Stimulated activated CD4-positive, alpha-beta T cell treated with anti-CD3 and anti-CD28 coated beads, Interleukin-4, amount 100 ng/mL, for 24 hours (primary cell): ENCODE results near the gene CSN1S1.
A peak's percentile ranks its signal among the peaks of the same experiment; 100 is the strongest.
"Not testable (repeated sequence)": the region's sequence is repeated elsewhere in the genome, so short reads cannot be mapped to it uniquely, and the experiment has no call there.

Source experiments
- DNase-seq: peaks from one replicate; pipeline ENCODE4 v3.0.0-alpha.2; 2020

CSN1S1 gene

GRCh38 chr4:69930768-69931167, at the start of gene CSN1S1:
CSN1S1 (plus strand) TSS chr4:69931068; CDS start chr4:69932556, 1,488 bp downstream.
- no peak for DNase-seq

- DNase-seq, result peak; percentile 15
Observed at GRCh38 chr4:69881173-69881773, 49.6 kb upstream of the CSN1S1 start.

GRCh38 chr4:69882150-69882549, 48.7 kb upstream of the CSN1S1 start:
- DNase-seq, result no peak

GRCh38 chr4:69888336-69888735, 42.5 kb upstream of the CSN1S1 start:
- no peak for DNase-seq

- DNase-seq, result no peak
Observed at GRCh38 chr4:69894186-69894585, 36.7 kb upstream of the CSN1S1 start.

DNA sequence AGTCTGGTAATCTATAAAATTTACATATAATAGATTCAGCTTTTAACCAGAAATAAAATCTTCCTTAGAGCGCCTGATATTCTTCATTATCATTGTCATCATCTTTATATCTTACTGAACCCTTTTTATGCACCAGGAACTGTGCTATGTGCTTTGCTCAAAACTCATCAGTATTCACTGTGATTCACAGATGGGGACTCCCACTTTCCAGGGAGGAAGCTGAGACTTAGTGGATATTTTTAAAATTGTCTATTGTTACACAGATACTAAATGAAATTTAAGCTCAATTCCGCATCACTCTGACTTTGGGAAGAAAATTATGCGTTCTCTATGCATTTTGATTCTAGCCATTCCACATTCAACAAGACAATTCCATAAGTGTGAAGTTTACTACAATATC, 36.1 kb upstream of the CSN1S1 start:
- DNase-seq, result no peak

DNA sequence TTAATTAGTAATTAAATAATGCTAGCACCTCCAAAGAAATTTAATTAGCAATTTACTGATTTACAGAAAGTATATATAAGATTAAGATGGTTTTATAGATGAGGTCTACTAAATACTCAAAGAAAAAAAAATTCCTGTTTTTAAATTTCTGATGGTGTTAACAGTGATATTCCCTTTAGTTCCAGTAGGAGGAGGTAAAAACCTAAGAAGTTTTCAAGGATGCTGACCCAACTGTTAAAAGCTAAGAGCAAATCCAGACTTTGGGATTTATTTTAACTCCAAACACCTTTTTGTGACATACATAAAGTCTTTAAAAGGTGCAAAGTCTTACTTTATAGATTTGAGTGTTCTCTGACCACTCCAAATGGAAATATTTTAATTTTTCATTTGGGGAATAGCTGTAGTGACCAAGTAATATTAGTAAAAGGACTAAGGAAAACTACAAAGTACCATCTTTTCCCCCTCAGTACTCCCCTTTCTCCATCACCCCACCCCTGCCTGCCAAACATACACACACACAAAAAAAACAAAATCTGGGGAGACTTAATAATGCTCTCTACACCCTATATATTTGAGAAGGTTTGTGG, 34.2 kb upstream of the CSN1S1 start:
- no peak for DNase-seq

DNA sequence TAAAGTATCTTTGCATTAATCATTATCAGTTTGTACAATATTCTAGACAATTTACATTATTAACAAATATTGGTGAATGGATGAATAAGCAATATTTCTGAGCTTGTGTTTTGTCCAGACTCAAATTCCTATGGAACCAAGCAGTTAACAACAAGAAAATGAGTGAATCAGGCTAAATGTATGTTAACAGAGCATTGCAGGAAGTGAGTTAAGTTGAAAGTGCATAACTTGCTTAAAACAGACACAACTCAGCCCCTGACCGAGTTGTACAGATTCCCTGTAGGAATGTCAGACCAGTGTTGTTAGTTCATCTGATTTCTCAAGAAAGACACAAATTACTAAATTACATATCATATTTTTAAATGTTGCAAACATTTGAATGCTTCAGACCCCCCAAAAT, 23.7 kb upstream of the CSN1S1 start:
- DNase-seq, result no peak

DNA sequence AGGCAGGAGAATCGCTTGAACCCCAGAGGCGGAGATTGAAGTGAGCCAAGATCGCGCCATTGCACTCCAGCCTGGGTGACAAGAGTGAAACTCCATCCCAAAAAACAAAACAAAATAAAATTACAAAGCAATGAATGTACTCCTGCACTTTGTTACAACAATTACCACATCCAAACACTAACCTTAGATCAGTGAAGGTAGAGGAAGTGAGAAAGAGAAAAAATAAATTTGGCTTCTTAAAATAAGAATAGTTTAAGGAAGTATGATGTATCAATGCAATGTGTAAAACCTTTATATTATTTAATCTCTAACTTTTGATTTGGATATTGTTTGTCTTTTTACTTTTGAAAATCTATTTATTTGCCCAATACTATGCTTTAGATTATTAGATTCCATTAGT, 21.7 kb upstream of the CSN1S1 start:
- no peak for DNase-seq

DNA sequence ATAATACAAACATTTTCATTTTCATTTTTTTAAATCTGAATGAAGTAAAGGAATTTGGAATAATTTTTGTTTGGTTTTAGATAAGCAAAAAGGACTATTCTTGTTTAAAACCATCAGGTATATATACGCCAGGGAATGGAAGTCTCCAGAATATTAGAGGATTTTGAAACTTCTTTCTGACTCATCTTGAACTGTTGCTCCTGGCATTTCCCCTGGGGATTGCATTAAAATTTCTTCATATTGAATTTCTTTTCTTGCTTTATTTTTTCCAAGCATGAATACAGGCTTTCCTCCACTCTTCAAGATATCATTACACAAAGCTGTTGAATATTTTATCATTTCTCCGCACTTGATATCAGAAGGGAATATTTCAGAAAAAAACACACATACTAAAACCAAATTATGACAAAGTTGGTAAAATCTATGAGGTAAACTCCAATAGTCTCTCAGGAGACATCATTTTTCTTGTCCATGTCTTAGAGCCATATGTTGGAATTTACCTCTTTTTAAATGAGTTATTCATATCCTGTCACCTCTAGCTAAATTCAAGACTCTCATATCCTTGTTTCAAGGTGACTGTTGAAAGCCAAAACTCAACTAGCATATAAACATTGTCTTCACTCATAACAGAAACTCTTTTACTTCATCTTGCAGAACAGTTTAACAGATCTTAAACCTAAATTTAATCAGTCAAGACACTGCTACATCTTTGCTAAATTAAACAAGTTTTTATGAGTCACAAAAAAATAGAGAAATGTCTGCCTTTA, 20.7 kb upstream of the CSN1S1 start:
- no peak for DNase-seq

DNA sequence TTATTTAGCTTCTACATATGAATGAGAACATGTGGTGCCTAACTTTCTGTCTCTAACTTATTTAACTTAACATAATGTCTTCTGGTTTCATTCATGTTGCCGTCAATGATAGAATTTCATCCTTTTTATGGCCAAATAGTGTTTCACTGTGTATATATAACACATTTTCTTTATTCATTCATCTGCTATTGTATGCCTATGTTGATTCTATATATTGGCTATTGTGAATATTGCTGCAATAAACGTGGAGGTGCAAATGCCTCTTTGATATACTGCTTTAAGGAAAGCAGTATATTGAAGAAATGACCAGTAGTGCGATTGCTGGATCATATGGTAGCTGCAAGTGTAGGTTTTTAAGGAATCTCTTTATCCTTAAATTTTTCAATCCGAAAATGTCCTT, 10.0 kb upstream of the CSN1S1 start:
- DNase-seq, result no peak

GRCh38 chr4:69923782-69924410, 7.0 kb upstream of the CSN1S1 start:
- DNase-seq, result not testable (repeated sequence)

DNA sequence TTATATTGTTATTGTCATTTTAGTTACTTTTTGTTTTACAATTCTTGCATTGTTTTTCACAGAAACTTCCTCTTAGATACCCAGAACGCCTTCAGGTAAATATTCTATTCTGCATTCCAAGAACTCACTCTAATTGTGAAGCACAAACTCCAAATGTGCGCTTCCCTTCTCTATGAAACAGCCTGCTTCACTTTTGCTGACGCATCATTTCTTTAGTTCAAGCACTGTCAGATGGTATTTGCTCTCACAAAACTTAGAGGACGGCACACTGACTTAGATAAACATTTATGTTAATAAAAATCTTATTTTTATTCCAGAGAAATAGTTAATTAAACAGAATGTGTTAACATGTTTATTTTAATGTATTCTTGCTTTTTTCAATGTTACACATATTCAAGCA, 3.3 kb downstream of the CSN1S1 start:
- no peak for DNase-seq

DNA sequence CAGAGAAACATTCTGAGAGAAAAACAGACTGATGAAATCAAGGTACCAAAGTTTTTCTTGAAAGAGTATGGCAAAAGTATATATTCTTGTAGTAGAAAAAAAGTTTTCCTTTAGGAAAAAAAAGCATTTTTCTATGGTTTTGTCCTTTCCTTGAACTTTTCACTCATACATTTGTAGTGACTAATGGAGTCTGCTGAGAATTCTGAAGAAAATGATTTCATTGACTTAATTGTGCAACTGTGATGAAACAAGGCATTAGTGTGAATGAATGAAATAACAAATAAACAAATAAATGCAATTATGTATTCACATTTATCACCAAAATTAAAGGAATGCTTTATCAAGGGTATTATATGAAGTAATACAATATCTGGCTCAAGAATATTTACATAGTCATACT, 5.7 kb downstream of the CSN1S1 start:
- DNase-seq, result no peak

DNA sequence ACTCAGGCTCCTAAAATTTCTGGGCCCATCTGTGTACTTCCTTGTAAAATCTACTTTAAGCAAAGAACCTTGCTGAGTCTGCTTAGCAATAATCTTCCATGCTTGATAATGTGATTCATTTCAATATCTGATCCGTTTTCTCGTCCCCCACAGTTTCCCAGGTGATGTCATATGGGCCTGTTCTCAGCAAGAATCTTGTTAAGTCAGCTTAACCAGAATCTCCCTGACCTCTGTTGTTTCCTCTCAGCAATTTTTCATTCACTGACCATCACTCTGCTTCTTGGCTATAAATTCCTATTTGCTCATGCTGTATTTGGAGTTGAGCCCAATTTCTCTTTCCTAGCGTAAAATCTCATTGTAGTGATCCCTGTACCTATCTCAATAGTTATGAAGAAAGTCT, 20.7 kb downstream of the CSN1S1 start:
- DNase-seq, result no peak

DNA sequence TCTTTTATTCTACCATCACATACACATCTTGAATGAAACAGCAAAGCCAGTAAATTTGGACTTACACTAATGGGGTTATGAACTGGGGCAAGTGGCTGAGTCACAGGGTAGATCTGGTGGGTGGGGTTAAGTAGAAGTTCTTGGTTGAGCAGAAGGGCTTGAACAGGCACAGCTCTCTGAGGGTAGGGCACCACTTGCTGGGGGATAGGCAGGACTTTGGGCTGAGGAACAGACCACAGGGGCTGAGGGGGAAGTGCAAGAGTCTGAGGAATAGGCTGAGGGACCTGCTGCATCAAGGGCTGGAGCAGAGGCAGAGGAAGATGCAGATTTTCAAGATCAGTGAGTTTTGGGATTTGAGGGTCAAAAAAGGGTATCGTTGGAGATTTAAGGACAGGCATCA, 26.3 kb downstream of the CSN1S1 start:
- no peak for DNase-seq

GRCh38 chr4:69965628-69966027, 34.8 kb downstream of the CSN1S1 start, which contains the start of gene CSN2:
CSN2 (minus strand) TSS chr4:69965728; CDS start chr4:69960995, 4,733 bp downstream.
- no peak for DNase-seq

GRCh38 chr4:69970071-69970470, 39.2 kb downstream of the CSN1S1 start:
- DNase-seq, result no peak

DNA sequence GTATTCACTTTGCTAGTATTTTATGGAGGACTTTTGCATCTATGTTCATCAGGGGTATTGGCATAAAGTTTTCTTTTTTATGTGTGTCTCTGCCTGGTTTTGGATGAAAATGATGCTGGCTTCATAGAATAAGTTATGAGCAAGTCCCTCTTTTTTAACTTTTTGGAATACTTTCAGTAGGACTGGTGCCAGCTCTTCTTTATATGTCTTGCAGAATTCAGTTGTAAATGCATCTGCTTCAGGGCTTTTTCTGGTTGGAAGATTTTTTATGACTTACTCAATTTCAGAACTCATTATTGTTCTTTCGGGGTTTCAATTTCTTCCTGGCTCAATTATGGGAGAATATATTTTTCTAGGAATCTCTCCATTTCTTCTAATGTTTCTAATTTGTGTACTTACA, 43.8 kb downstream of the CSN1S1 start:
- no peak for DNase-seq

DNA sequence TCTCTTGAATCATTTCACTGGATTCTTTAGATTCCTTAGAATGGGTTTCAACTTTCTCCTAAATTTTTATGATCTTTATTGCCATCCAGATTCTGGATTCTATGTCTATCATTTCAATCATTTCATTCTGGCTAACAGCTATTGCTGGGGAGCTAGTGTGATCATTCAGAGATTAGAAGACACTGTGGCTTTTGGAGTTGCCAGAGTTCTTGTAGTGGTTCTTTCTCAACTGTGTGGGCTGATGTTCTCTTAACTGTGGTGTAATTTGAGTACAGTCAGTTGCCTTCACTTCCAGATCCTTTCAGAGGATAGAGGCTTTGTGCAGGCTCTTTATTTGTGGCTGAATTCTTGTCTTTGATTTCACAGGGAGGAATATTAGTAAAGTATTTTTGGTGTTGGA, 46.7 kb downstream of the CSN1S1 start:
- no peak for DNase-seq

DNA sequence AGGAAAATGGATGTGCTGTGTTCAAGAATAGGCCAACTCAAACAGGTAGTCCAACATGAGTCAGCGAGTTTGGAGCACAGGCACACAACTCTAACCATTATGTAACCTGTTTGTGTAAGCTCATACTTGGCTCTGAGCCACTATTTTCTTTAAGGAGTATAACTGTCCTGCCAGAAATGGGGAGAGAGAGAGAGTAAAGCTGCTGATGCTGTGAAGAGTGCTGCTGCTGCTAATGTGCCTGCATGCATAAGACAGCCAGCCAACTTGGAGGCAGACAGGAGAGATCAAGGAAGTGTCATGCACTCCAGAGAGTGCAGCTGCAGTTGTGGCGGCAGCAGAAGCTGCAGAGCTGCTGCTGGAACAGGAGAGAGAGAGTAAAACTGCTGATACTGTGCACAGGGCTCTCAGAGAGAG, 53.2 kb downstream of the CSN1S1 start:
- DNase-seq, result no peak

DNA sequence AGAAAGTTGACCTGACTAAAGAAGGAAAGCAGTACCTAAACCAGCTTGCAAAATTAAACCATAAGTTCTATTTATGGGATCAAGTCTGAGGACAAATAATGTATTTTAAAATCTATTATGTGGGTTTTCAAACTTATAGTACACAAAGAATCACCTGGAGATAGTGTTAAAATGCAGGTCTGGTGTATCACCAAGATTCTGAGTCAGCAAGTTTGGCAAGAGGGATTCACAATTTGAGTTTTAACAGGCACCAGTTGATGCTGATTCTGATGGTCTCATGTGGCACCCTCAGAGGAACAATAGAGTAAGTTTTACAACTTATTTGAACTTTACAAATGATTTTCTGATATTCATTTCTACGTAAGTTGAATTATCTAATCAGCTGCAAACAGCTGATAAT, 55.8 kb downstream of the CSN1S1 start:
- DNase-seq, result no peak

- DNase-seq, result no peak
Observed at GRCh38 chr4:69991016-69991415, 60.1 kb downstream of the CSN1S1 start.

DNA sequence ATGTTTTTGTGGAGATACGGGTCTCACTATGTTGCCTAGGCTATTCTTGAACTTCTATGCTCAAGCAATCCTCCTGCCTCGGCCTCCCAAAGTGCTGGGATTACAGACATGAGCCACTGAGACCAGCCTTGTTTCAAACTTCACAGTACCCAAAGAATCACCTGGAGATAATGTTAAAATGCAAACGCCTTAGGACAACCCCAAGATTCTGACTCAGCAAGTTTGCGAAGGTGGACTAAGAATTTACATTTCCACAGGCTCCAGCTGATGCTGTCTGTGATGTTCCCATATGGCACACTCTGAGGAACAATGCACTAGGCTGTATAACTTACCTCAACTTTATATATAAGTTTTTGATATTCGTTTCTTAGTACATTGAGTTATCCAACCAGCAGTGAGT, 63.9 kb downstream of the CSN1S1 start:
- DNase-seq, result no peak
